SU-DHL-6 (cell line): ENCODE results near the gene SKIC8.

Experiments
- EZH2phosphoT487 ChIP-seq: fragments of 200-600 bp; sonication (generic), shearing (Covaris generic); conservative IDR thresholded peaks from 2 replicates; pipeline ENCODE4 v1.6.1; 2018; ENCODE audit warnings: mild to moderate bottlenecking, antibody characterized with exemption, low read length, moderate library complexity, mixed read lengths
- TF ChIP-seq, protein P1 (sequence below): fragments of 200-600 bp; sonication (generic); IDR thresholded peaks from one replicate; pipeline ENCODE4 v1.5.1; 2017; ENCODE audit warnings: antibody characterized with exemption, mild to moderate bottlenecking, low read length, moderate library complexity; ENCODE audit not compliant: insufficient read depth, poor library complexity, severe bottlenecking

DNA sequence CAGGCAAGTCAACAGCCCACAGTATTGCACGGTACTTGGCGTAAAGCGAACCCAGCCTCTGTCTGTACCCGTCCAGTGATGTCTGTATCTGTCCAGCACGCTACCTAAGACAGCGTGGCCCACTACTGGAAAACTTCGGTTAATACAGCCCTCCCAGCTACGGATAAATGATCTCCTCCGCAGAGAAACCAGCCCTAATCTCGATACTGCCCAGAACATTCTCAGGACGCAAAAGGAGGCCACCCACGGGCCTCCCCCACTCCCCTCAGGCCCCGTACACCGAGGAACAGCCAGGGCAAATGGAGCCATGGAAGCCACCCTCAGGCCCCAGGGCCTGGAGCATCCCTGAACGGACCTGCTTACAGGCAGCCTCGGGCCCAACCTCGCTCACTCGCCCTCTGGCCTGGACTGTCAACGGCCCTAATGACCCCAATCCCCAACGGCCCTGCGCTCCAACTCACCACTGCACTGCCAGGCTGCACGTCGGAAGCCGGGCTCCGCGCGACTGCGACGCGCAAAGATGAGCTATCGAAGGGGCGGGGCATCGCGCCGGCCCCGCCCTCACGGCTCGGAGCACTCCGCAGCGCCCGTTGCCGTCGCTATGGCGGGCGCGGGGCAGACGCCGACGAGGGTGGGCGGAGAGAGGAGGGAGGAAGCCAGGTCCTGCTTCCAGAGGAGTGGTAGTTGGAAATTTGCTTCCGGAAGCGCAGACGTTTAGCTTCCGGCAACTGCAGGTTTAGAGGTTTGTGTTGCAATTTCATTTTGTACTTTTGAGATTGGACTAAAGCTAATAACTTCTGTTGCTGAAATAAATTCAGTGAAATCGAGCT is at the start of gene SKIC8:
- TF ChIP-seq, protein P1, sequence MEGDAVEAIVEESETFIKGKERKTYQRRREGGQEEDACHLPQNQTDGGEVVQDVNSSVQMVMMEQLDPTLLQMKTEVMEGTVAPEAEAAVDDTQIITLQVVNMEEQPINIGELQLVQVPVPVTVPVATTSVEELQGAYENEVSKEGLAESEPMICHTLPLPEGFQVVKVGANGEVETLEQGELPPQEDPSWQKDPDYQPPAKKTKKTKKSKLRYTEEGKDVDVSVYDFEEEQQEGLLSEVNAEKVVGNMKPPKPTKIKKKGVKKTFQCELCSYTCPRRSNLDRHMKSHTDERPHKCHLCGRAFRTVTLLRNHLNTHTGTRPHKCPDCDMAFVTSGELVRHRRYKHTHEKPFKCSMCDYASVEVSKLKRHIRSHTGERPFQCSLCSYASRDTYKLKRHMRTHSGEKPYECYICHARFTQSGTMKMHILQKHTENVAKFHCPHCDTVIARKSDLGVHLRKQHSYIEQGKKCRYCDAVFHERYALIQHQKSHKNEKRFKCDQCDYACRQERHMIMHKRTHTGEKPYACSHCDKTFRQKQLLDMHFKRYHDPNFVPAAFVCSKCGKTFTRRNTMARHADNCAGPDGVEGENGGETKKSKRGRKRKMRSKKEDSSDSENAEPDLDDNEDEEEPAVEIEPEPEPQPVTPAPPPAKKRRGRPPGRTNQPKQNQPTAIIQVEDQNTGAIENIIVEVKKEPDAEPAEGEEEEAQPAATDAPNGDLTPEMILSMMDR: no peak
- TF ChIP-seq EZH2phosphoT487: no peak
